ENCODE data around the gene ADRB1.

Gene ADRB1

GRCh38 chr10:114026189-114027040 lies 17.3 kb upstream of the ADRB1 start:
- DNase-seq (ENCODE audit: low read depth in 2 of 2), result no peak

DNA sequence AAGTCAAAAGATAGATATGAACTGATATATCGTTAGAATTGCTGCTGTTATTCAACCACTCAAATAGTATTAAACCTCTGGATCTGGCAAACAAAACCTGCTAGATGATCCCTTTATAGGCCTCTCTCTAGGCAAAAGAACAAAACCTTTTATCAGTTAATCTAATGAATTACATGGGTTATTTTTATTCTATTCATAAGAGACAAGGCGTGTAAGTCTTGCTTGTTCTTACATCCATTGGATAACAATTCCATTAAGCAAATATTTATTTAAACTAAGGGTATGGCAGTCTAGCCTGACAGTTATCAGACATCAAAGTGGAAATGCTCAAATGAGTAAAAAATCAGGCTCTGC lies 16.6 kb upstream of the ADRB1 start:
- DNase-seq (ENCODE audit: low read depth in 2 of 2), result no peak

GRCh38 chr10:114027951-114028350 lies 15.7 kb upstream of the ADRB1 start:
- DNase-seq (ENCODE audit: low read depth in 2 of 2), result no peak

DNA sequence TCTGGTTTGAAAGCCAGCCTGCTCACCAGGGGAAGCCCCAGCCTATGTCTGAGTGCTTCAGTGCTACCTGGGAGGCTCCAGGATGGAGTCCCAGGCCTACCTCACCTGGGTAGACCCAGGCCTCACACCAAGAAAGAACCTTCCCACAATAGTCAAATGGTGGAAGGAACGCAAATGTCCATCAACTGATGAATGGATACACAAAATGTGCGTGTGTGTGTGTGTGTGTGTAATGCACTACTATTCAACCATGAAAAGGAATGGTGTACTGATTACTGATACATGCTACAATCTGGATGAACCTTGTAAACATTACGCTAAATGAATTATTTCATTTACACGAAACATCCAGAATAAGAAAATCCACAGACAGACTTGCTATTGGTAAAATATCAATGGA lies 15.2 kb upstream of the ADRB1 start:
- DNase-seq (ENCODE audit: low read depth in 2 of 2), result no peak

DNA sequence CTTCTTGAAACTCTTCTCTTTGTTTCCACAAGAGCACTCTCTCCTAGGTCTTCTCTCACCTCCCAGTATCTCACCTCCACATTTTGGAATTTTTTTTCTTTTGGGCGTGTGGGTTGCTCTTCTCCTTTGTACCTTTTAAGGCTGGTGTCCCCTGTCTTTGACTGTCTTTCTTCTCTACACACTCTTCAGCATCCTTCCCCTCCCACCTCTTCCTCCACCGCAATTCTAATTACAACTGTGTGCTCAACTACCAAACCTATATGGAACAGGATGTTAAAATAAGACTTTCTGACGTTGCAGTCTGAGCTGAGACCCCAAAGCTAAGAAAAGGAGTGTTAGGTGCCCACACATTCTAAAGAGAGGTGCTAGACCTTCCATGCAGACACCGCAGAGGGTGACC lies 14.0 kb upstream of the ADRB1 start:
- no peak for DNase-seq (ENCODE audit: low read depth in 2 of 2)

DNA sequence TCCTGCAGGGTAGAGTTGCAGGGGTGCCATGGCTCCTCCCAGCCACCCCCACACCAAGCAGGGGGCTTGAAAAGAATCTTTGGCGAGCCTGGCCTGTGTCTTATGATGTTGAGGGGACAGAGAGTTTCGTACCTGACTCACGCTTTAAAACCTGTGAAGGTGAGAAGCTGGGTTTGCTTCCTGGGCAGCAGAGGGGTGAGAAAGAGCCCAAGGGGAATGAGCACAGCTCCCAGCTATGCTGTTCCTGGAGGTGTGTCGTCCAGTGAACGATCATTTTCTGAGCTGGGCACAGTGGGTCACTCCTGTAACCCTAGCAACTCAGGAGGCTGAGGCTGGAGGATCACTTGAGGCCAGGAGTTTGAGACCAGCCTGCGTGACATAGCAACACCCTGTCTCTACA lies 13.5 kb upstream of the ADRB1 start:
- DNase-seq (ENCODE audit: low read depth in 2 of 2), result no peak

DNA sequence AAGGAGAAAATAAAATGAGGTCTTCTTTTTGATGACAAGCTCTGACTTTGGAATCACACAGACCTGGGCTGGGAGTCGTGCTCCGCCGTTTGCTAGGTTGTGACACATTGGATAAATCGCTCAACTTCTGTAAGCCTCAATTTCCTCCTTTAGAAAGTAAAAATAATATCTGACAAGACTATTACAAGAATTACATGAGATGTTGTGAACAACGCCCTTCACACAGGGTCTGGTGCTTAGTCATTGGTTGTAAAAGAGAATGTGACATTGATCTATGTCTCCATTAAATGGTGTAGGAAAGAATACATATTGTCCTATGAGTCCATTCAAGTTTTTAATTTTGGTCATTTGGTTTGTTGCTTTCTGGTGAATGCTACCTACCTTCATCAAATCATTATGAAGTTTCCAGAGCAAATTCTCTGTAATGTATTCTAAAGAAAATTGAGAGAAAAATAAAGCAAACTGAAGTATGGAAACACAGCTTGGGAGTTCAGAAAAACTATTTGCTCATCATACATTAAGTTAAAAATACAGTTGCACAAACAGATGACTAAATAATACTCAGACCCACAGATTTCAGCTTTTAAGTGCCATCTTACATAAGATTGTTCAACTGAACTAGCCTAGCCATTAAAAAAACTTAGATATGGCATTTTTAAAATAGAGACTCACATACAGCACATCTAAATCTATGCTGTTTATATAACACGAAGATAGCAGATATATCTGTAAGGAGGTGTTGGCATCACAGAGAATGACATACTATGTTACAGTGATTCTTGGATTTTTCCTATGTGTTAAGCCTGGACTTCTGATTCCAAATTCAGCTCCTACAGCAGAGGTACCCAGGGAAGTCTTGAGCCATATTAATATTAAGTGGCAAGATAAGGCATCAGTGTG lies 12.3 kb upstream of the ADRB1 start:
- no peak for DNase-seq (ENCODE audit: low read depth in 2 of 2)

DNA sequence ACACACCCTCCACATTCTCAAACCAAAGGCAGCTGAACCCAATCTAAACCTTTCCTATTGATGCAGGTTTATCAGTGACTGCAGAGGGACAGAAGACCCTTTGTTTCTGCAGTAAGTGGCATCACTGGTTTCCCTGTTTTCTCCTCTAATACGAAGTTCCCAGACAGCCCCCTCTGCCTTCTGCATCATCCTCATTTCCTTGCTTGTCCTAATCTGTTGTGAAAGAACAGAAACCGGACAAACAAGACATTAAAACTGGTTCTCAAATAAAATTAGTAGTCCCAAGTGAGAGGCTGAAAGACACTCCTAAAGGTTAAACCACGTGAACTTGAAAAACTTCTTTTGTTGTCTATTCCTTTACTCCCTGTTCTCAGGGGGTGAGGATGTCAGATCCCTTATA lies 10.1 kb upstream of the ADRB1 start:
- DNase-seq (ENCODE audit: low read depth in 2 of 2), result no peak

DNA sequence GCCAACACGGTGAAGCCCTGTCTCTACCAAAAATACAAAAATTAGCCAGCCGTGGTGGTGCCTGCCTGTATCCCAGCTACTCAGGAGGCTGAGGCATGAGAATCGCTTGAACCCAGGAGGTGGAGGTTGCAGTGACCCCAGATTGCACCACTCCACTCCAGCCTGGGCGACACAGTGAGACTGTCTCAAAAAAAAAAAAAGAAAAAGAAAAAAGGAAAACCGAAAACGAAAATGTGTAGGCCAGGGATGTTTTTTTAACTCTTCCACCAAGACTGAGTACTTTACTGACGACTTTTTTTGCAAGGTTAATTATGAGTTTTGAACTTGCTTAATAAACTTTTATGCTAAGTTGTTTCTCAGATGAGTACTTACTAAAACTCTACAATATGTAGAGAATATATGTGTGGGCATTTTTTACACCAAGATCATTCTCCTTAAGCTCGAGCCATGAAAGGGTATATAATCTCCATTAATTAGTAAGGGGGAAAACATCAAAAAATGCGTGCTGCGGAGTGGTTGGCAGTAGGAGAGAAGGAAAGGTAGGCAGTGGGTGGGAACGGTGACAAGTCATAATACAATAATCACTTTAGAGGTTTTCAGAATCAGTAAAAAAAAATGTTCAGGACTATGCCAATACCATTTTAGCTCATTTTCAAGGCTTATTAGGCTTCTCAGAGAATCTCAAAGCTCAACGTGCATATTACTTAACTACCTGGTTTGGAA lies 8.6 kb upstream of the ADRB1 start:
- no peak for DNase-seq (ENCODE audit: low read depth in 2 of 2)

DNA sequence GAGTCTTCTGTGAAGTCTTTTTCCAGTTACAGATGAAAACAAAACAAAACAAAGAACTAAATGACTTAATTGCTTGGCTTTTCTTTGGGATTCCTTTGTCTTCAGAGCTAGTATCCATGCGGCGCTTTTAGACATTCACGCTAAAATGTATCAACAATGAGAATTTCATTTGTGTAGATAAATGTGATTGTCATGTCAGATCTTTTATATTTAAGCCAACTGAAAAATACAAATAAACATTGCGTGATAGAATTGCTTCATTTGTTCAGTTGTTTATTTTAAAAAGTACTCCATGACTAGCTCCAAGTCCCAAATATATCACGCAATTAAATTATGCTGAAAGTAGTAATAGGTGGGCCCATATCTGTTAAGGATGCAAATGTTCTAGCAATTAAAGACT lies 7.9 kb upstream of the ADRB1 start:
- DNase-seq (ENCODE audit: low read depth in 2 of 2), result no peak

- DNase-seq (ENCODE audit: low read depth in 2 of 2), result no peak
These were observed 4.8 kb upstream of the ADRB1 start for GRCh38 chr10:114038819-114039218.

- no peak for DNase-seq (ENCODE audit: low read depth in 2 of 2)
These were observed 2.5 kb upstream of the ADRB1 start for GRCh38 chr10:114041166-114041565.

DNA sequence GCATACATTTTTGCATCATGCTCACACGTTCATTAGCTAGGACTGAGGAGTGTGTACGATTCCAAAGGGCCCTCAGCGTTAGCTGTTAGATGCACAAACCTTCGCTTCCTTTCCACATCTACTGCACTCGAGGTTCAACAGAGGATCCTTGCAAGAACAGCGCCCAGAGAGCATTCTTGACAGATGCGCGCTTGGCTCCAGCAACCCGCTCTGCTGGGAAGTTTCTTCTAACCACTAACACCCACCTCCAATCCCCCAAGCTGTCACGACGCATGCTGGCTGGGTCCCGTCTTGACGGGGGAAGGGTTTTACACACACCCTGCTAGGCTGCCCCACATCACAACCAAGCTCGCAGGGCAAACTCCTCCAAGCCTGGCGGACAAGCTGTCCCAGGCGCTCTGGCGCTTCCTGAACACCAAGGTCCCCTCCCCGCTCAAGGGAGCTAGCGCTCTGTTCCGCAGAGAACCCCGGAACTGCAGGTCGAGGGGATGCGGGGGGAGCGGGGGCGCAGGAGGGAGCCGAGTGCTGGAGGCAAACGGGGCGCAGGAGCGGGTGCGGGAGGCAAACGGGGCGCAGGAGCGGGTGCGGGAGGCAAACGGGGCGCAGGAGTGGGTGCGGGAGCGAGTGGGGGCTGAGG lies 653 bp upstream of the ADRB1 start:
- DNase-seq (ENCODE audit: low read depth in 2 of 2), result no peak

GRCh38 chr10:114044247-114045135 lies 825 bp downstream of the ADRB1 start:
- DNase-seq (ENCODE audit: low read depth in 2 of 2), result no peak

DNA sequence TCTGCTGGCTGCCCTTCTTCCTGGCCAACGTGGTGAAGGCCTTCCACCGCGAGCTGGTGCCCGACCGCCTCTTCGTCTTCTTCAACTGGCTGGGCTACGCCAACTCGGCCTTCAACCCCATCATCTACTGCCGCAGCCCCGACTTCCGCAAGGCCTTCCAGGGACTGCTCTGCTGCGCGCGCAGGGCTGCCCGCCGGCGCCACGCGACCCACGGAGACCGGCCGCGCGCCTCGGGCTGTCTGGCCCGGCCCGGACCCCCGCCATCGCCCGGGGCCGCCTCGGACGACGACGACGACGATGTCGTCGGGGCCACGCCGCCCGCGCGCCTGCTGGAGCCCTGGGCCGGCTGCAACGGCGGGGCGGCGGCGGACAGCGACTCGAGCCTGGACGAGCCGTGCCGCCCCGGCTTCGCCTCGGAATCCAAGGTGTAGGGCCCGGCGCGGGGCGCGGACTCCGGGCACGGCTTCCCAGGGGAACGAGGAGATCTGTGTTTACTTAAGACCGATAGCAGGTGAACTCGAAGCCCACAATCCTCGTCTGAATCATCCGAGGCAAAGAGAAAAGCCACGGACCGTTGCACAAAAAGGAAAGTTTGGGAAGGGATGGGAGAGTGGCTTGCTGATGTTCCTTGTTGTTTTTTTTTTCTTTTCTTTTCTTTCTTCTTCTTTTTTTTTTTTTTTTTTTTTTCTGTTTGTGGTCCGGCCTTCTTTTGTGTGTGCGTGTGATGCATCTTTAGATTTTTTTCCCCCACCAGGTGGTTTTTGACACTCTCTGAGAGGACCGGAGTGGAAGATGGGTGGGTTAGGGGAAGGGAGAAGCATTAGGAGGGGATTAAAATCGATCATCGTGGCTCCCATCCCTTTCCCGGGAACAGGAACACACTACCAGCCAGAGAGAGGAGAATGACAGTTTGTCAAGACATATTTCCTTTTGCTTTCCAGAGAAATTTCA lies 1.7 kb downstream of the ADRB1 start:
- DNase-seq (ENCODE audit: low read depth in 2 of 2), result no peak

- no peak for DNase-seq (ENCODE audit: low read depth in 2 of 2)
These were observed 2.4 kb downstream of the ADRB1 start for GRCh38 chr10:114046087-114046458.

DNA sequence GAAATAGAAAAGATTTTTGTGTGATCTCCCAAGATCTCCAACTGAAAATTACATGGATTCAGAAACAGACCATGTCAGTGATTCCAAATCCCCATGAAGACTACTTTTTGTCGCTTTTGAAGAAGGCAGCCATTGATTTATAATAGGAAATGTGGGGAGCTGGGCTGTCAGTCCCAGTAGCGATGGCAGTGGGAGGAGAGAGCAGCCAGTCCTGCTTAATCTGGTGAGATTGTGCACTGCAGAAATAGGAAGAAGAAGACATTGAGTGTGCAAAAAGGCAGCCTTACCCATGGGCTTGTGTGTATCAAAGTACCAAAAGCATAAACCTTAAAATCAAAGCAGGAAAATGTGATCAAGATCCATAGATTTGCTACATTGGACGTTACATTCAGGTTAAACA lies 4.8 kb downstream of the ADRB1 start:
- no peak for DNase-seq (ENCODE audit: low read depth in 2 of 2)

GRCh38 chr10:114051714-114052113 lies 8.0 kb downstream of the ADRB1 start:
- DNase-seq (ENCODE audit: low read depth in 2 of 2), result no peak

GRCh38 chr10:114052255-114052654 lies 8.6 kb downstream of the ADRB1 start:
- DNase-seq (ENCODE audit: low read depth in 2 of 2), result no peak

- DNase-seq (ENCODE audit: low read depth in 2 of 2), result no peak
These were observed 10.3 kb downstream of the ADRB1 start for GRCh38 chr10:114053946-114054345.

Measured in stimulated activated CD4-positive, alpha-beta T cell treated with anti-CD3 and anti-CD28 coated beads, Interleukin-15, amount 100 ng/mL, for 48 hours (primary cell).